ENCODE data around the gene SLC2A1.
"Not testable (repeated sequence)": the region's sequence is repeated elsewhere in the genome, so short reads cannot be mapped to it uniquely, and the experiment has no call there.

The SLC2A1 gene

GRCh38 chr1:42927274-42927841, 31.3 kb downstream of the SLC2A1 start:
- no peak for DNase-seq

GRCh38 chr1:42926879-42927242, 31.8 kb downstream of the SLC2A1 start:
- no peak for DNase-seq

DNA sequence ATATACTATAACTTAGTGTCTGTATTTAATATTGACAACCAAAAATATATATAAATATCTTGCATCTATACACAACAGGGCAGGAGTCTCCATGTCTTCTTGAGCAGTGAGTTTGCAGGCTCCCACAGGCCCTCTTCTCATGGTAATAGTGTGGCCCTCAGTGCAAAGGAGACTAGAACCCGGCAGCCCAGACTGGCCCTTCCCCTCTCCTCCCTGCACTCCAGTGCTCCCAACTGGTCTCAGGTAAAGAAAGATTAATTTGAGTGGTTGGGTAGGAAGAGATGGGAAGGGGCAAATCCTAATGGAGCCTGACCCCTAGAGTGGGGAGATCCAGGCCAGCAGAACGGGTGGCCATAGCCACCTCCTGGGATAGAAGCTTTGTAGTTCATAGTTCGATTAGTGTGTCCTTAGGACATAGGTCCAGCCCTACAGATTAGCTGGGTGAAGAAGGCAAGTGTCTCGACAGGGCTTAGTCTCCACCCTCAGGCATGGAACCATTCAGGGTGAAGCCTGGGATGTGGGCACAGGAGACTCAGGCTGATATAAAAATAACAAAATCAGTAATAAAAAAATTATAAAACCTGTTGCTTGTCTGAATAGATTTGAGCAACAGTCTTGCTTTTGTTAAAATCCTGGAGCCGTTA, 32.3 kb downstream of the SLC2A1 start:
- DNase-seq = no peak

GRCh38 chr1:42924851-42925760, 33.6 kb downstream of the SLC2A1 start:
- no peak for DNase-seq

DNA sequence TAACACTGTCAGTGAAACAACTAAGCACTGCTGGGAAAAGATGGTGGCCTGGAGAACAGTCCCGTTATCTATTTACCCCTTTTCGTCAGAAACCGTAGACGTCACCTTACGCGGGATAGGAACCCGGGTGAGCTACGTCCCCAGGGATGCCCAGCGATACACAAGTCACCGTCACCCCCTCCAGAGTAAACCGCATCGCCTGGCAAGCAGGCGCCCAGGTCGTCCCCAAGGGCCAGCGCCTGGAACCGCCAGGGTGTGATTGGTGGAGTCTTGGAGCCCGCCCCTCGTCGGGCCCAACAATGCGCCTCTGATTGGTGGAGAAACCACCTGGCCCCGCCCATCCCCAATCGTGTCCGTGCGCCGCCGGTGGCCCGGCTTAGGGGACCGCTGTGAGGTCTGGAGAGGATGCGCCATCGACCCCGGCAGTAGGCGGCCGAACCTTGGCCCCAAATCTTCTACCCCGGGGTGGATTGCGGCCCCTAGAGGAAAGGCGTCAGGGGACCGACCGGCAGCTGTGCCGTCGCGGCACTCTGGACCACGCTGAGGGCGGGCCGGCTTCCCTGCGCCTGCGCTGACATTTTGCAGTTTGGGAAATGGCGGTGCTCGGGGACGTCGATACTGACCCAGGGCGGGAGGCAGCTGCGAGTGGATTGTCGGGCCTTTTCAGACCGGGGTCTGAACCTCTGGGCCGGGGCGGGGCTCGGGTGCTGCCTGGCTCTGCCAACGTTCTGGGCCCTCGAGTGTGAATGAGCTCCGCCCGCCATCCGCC, 34.4 kb downstream of the SLC2A1 start:
- DNase-seq = peak; percentile 97

- DNase-seq = no peak
Observed at GRCh38 chr1:42923367-42924081, 35.1 kb downstream of the SLC2A1 start.

- DNase-seq = peak; percentile 60
Observed at GRCh38 chr1:42922687-42923366, 35.8 kb downstream of the SLC2A1 start.

DNA sequence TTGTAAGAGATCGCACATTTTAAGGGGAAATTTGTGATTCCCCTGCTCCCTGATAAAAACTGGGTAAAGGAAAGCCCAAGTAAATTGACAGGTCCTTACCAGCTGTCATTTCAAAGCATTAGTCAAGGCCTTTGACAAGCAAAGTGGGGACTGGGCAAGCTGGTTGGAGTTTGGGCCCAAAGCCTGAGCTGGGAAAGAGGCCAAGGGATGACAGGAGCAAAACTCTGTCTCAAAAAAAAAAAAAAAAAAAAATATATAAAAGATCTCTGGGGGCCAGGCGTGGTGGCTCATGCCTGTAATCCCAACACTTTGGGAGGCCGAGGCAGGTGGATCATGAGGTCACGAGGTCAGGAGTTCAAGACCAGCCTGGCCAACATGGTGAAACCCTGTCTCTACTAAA, 36.9 kb downstream of the SLC2A1 start:
- DNase-seq = no peak

DNA sequence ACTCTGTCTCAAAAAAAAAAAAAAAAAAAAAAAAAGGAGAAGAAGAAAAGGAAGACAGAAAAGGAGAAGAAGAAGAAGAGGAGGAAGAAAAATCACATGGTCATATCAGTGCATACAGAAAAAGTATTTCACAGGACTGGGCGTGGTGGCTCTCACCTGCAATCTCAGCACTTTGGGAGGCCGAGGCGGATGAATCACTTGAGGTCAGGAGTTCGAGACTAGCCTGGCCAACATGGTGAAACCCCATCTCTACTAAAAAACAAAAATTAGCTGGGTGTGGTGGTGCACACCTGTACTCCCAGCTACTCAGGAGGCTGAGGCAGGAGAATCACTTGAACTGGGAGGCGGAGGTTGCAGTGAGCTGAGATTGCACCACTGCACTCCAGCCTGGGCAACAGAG, 39.0 kb downstream of the SLC2A1 start:
- not testable (repeated sequence) for DNase-seq

DNA sequence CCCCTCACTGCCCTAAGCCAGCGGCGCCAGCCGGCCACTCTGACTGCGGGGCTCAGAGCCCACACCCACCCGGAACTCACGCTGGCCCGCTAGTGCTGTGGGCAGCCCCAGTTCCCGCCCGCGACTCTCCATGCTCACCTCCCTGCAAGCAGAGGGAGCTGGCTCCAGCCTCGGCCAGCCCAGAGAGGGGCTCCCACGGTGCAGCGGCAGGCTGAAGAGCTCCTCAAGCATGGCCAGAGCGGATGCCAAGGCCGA, 41.5 kb downstream of the SLC2A1 start:
- no peak for DNase-seq

DNA sequence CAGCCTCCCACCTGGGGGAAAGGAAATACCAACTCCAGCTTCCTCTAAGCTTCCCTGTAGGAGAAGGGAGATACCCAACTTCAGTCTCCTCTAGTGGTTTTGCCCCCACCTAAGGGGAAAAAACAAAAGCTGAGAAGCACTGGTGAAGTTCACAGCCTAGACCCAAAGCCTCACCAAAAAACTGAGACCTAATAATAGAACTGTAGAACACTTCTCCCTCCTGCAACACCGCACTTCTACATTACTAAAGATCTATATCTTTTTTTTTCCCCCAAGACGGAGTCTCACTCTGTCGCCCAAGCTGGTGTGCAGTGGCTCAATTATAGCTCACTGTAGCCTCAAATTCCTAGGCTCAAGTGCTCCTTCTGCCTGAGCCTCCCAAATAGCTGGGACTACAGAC, 43.2 kb downstream of the SLC2A1 start:
- no peak for DNase-seq

DNA sequence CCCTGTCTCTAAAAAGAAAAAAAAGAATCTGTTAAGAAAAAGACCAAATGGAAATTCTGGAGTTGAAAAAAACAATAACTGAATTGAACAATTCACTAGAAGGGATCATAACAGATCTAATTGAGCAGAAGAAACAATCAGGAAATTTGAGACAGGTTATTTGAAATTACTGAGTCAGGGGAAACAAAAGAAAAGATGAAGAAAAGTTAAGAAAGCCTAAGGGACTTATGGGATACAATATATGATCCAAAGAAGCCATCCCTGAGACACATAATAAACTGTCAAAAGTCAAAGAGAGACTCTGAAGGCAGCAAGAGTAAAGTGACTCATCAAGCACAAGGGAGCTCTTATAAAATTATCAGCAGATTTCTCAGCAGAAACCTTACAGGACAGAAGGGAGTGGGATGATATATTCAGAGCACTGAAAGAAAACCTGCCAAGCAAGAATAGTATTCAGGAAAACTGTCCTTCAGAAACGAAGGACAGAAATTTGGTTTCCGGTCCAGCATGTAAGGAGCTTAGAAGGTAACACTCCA, 44.5 kb downstream of the SLC2A1 start:
- DNase-seq = no peak

DNA sequence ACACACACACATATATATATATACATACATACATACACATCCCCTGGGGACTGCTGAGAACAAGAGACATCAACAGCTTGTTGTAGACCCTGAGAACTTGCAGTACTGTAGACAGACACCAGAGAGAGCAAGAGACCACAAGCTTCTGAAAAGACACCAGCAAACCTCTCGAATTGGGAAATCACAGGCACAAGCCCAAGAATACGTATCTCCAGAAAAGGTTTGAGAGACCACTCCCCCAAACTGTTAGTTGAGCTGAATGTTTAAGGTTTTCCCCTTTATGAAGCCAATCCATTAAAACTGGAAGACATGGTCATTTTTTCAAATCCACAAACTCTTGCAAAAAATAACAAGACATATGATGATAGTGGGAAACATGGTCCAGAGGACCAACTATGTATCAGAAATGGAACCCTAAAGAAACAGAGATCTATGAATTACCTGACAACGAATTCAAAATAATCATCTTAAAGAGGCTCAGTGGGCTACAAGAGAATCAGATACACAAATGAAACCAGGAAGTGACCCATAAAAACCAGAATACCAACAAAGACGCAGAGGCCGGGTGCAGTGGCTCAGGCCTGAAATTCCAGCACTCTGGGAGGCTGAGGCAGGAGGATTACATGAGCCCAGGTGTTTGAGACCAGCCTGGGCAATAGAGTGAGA, 45.1 kb downstream of the SLC2A1 start:
- peak; percentile 62 for DNase-seq

DNA sequence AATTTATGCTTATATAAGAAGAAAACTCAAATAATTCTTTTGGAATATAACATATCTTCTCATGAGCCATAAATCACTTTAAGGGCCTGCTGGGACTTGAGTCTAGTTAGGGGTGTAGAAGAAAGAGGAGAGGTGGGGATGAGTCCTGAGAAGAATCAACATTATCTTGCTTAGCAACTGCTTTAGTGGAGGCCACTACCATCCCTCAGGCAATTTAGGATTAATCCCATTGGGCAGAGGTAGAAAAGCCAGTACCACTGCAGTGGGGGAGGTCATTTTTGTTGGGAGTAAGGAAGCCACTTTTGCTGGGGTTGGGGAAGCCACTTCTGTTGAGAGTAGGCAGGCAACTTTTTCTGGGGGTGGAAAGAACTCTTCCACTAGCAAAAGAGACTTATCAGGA, 47.7 kb downstream of the SLC2A1 start:
- DNase-seq = no peak

- no peak for DNase-seq
Observed at GRCh38 chr1:42908046-42908445, 50.6 kb downstream of the SLC2A1 start.

DNA sequence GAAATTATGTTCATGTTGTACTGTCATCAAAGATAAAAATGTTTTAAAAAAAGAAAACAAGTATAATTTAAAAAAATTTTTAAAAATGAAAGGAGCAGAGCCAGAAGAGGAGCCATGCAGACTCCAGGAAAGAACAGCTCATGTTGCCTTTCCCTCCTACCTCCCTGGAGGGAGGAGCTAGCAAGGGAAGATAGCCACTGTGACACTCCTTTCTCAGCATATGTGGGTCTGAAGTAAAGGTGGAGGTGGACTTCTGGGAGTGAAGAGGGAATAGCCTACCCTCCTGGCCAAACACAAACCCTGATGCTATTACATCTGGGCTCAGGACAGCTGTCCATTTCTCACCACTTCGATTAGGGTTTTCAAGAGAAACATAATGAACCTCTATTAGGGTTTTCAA, 54.2 kb downstream of the SLC2A1 start:
- DNase-seq = no peak

DNA sequence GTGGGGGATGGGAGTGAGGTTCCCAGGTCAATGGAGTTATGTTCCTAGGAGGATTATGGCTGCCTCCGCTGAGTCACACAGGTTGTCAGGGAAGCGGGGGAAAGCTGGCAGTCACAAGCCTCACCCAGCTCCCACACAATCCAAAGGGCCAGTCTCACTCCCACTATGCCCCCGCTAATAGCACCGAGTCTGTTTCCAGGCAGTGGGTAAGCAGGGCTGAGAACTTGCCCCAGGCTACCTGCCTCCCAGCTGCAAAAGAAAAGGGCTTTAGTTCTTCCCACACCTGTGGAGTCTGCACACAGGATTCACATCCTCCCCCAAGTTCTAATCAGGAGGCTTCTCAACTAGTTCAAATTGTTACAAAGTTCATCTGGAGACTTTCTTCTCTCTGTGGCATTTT, 58.7 kb downstream of the SLC2A1 start:
- DNase-seq = not testable (repeated sequence)

DNA sequence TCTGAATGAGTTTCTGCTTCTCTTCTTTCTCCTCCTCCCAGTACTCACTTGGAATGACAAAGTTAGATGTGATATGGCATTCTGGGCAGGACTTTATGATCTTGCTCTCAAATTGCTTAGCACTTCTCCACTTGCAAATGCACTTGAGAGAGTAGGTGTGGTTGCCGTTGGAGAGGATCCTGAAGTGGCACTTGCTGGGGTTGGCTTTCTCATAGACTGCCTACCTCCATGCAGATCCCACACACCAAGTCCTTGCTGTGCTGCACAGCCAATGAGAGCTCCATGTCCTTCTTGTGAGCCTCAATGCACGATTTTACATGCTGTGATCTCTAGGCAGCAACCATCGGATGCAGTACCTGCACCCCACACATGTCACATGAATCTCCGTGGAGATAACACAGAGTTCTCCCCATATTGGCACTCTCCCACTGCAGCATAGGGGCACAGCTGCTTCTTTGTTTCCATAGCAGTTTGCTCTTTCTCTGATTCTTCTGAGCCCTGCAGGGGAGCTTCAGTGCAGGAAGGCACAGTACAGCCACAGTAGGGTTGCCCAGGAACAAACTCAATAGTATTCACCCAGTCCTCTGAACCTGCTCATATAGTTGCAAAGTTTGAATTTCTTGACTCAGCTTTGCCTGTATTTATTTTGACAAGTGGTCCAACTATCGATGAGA, 67.1 kb downstream of the SLC2A1 start:
- DNase-seq = no peak

DNA sequence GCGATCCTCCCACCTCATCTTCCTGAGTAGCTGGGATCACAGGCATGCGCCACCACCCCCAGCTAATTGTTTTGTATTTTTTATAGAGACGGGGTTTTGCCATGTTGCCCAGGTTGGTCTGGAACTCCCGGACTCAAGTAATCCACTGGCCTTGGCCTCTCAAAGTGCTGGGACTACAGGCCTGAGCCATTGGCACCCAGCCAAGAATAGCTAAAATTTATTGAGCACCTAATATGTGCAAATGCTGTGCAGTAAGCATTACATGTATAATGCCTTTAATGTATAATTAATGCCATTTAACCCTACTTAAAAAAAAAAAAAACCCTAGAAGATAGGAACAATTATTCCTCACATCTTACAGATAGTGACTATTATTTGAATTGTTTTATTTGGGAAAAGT, 69.4 kb downstream of the SLC2A1 start:
- no peak for DNase-seq

DNA sequence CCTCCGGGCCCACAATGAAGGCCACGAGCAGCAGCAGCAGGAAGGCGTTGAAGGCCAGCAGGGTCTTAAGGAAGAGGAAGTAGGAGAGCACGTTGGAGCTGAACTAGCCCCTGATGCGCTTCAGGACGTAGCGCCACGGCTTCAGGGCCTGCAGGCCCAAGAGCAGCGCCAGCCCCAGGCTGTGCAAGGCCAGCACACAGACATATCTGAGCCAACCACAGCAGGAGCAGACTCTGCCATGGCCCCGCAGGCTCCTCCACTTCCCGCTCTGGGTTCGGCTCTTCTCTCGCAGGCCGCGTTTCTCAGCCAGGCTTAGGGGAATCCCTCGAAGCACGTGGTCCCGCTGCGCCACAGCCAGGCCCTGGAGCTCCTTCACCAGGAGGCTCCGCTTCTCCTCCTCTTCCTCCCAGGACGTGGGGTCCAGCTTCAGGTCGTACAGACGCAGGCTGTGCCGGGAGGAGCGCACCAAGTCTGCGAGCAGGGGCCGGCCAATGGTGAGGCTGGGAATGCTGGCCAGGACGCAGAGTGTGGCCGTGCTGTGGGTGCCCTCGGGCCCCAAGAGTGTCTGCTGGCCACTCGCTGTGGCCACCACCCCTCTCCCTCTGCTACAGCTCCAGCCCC, 70.5 kb downstream of the SLC2A1 start:
- no peak for DNase-seq

Data from NCI-H1092 (cell line).